GM19240 (cell line): ENCODE results near the gene SEPTIN5.

Experiments used
- DNase-seq: peaks from one replicate; pipeline ENCODE4 v3.0.0; 2011; ENCODE audit warnings: low spot score; ENCODE audit not compliant: insufficient read length

The SEPTIN5 gene

GRCh38 chr22:19760058-19760950, 46.0 kb downstream of the SEPTIN5 start, which contains the start of gene TBX1:
TSS of gene TBX1 (plus strand) at chr22:19760778. CDS start at chr22:19760844, 66 bp downstream.
- DNase-seq = no peak

- DNase-seq = no peak
Measured at GRCh38 chr22:19760951-19761724, 46.8 kb downstream of the SEPTIN5 start.

DNA sequence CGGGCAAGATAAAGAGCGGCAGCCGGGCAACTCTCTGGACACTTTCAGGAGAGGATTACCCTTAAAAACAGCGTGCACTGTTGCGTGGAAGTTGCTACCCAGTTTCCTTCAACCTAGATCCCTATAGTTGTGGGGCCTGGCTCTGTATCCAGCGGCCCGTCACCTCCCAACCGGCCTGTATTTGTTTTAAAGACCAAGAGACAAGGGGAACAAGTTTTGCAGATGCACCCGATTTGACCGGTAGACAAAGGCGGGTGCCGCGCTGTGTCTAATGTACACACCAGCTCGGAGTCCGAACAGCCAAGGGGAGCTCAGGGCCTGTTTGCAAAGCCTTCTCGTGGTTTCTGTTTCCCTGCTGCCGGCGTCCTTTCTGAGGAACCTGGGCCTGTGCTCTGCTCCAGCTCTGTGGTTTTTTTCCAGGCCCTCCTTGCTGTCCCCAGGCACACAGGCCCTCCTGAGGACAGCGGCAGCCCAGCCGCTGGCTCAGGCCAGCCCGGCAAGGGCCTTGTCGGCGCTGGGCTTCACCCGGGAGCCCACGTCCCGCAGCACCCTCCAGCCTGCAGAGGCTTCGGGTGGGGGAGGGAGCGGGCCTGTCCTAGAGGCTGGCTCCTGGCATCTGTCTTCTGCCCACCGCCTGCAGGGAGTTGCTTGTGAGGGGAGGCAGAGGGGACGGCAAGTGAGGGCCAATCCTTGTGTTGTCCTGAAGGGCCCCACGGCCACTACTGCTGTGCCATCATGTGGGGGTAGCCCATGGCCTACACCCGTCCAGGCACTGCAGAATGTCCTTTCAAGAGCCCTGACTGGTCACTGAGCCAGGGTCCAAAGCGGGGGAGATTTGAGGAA, 47.6 kb downstream of the SEPTIN5 start:
- no peak for DNase-seq

DNA sequence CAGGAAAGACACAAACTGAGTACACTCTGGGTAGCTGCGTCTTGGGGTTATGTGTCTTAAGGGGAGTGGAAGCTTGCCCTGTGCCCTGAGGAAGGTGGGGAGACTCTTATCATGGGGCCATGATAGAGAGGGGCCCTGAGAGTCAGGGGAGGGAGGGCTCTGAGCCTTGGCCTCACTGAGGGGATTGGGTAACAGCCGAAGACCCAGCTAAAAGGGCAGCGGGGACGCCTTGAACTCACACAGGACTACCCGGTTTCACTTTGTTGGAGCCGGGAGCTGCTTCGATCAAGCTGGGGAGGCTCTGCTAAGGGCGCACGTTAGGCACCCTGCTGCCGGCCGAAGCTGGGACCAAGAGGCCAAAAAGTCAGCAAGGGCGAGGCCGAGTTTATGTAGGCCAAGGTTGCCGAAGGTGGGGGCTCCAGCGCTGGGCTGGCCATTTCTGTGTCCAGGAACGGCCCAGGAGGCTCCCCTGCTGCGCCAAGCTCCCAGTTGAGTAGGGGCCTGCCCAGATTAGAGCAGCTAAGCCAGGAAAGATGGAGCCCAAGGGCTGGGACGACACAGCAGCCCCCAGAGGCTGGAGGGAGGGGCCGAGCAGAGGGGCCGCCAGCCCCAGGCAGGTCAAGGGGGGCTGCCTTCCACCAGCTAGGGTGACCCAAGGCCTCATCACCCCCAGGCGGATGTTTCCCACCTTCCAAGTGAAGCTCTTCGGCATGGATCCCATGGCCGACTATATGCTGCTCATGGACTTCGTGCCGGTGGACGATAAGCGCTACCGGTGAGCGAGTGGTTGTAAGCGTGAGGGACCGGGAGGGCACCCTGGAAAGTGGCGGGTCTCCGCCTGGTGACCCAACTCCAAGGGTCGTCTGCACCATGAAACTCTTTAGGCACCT, 48.5 kb downstream of the SEPTIN5 start:
- no peak for DNase-seq

GRCh38 chr22:19763458-19764298, 49.4 kb downstream of the SEPTIN5 start:
- DNase-seq = no peak

DNA sequence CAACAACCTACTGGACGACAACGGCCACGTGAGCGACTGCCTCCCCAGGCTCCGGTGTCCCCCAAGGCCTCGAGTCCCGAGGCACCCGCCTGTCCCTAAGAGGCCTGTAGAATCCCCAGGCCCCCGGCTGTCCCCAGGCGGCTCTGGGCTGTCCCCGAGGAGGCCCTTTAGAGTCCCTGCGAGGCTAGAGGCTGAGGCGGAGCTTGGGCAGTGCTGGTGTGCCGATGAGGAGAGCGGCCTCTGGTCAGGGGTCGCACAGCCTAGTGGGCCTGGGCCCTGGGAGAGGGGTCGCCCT, 49.9 kb downstream of the SEPTIN5 start:
- no peak for DNase-seq

DNA sequence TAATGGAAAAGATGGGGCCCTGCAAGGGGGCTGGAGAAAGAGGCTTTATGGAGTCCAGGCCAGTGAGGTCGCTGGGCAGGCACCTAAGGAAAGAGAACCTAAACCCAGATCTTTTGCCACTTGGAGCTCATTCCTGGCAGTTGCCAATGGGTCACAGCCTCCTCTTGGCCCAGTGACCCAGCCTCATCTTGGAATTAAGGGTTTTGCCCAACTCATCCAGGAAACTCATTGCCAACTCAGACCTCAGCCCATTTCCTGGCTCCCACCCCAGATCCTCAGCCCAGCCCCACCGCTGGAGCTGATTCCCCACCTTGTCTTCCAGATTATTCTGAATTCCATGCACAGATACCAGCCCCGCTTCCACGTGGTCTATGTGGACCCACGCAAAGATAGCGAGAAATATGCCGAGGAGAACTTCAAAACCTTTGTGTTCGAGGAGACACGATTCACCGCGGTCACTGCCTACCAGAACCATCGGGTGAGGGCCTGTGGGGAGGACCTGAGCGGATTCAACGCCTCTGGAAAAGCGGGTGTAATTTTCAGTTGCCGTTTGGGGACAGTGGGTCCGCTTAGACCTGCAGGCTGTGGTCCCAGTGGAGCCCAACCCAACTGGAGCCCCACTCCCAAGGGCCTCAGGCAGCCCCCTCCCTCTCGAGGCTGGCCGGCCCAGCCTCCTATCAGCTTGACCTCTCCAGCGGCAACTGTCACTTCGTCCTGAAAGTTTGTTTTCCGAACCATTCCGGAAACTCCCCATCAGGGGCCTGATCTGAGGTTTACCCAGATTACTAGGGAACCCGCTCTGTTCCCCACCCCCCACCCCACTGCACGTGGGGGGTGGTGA, 50.6 kb downstream of the SEPTIN5 start:
- no peak for DNase-seq

GRCh38 chr22:19765477-19766239, 51.4 kb downstream of the SEPTIN5 start:
- DNase-seq = no peak

DNA sequence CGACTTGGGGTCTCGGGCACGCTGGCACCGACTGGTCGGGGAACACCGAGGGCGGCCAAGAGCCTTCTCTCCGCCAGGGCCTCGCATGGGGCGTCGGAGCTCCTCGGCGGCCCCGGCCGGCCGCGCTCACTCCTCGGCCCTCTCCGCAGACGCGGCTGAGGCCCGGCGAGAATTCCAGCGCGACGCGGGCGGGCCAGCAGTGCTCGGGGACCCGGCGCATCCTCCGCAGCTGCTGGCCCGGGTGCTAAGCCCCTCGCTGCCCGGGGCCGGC, 51.9 kb downstream of the SEPTIN5 start:
- no peak for DNase-seq

DNA sequence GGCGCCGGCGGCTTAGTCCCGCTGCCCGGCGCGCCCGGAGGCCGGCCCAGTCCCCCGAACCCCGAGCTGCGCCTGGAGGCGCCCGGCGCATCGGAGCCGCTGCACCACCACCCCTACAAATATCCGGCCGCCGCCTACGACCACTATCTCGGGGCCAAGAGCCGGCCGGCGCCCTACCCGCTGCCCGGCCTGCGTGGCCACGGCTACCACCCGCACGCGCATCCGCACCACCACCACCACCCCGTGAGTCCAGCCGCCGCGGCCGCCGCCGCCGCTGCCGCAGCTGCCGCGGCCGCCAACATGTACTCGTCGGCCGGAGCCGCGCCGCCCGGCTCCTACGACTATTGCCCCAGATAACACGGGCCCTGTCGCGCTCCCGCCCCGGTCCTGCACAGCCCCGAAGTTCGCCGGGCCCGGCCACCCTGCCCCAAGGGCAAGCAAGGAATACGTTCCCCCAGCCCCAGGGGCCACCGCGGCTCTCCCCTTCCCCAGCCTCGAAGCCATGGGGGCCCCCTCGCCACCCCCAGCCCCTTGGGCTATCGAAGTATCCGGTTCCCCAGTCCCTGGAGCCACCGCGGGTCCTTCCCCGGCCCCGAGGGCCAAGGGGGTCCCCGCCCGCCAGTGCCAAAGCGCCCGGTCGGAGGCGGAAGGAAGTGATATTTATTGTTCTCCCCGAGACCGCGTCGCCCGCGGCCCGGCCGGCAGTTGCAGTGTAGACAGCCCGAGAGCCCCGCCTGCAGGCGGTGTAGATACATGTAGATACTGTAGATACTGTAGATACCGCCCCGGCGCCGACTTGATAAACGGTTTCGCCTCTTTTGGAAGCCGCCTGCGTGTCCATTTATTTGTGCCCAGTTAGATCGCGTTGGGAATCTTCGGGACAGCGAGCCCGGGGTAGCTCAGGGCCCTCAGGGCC, 52.5 kb downstream of the SEPTIN5 start:
- no peak for DNase-seq

DNA sequence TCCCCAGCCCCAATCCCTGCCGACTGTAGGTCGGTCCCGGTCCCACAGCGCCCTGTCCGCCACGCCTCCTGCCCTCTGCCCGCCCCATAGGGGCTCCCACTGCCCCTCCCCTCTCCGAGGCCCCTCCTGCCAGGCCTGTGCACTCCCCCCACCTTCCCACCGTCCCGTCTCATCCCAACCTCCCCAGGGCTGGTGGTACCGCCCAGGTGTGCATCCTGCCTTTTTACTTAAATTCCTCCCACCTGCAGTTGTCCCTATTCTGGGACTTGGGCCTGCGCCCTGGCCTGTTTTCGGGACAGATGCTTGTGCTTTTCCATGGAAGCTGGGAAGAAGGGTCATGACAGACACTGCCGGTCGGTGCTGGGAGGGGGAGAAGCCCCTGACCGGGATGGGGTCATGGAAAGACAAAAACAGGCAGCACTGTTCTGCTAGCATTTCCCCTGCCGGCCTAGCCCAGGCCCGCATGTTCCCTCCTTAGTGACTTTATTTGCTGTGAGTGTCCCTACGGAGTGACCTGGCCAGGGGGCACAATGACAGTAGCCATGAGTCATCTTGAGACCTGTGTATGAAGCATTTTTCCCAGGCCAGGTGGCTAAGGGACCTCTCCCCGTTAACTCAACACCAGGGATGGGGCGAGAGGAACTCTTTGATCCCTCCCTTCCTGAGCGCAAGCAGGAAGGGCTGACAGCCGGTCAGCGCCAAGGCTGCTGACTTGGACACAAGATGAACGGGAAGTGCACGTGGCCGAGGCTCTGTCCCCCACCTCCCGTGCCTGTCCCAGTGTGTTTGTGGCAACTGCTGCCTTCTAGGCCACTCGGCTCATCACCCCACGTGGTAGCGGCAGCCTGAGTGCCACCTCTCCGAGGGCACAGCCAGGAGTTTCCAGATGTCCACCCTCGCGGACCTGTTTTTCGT, 53.4 kb downstream of the SEPTIN5 start:
- no peak for DNase-seq

DNA sequence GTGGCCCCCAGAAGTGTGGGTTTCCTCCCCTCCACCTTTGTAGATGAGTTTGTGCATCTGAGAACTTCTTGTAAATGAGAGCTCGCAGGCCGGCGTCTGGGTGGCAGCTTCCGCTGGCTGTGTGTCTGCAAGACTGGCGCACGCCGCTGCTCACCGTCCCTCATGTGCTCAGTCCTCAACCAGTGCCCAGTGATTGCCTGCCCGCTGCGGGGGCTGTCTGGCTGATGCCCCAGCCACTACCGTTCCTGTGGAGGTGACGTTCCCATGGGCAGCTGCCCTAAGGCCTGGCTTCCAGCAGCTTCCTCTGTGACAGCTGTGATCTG, 55.1 kb downstream of the SEPTIN5 start:
- no peak for DNase-seq

DNA sequence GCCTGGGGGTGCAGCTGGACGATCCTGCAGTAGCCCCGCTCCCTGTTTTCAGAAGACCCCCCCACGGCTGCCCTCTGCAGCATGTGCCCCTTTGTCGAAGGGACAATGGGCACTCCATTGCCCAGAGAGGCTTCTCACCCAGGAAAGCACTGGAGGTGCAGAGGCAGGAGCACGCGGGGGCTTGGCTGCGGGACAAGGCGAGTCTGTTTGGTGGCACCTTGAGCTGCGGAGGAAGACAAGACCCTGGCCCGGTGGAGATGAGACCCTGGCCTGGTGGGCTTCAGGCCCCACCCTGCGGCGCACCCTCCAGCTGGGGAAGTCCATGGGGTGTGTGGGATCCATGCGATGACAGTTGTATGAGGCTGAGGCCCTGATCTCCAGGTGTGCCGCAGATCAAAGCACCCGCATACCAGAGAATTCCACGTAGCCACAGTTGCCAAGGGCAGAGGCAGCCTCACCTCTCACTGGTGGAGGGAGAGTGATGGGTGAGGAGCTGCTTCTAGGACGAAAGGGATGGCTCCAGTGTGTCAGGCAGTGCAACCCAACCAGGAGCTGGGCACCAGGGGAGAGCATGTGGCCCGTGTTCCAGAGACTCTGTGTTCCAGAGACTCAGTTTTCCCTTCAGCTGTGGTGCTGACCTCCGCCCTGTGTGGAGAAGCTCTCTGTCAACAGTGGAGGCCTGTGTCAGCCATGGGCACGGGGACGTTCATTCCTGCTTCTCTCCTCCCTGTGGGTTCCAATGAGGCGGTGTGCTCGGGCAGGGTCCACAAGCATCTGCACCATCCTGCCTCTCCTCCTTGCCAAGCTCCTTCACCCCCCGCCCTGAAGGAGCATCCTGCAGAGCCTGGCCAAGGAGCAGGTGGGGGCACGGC, 56.3 kb downstream of the SEPTIN5 start:
- no peak for DNase-seq

DNA sequence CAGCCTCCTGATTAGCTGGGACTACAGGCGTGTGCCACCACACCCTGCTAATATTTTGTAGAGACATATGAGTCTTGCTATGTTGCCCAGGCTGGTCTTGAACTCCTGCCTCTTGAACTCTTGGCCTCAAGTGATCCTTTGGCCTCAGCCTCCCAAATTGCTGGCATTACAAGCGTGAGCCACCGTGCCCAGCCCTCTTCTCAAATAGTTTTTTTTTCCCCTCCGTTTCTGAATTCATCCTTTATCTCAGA, 58.0 kb downstream of the SEPTIN5 start:
- DNase-seq = no peak
